ENCODE measurements around the gene MCRS1. TPM values are rescaled to one million over a fixed set of nuclear protein-coding genes. Genes with fewer than 3 reads are reported as not detected.
A peak's percentile ranks its signal among the peaks of the same experiment; 100 is the strongest.
"Not testable (repeated sequence)": the region's sequence is repeated elsewhere in the genome, so short reads cannot be mapped to it uniquely, and the experiment has no call there.

MCRS1 gene
- total RNA-seq, 1 experiment from 2014 or later, result 103 TPM

GRCh38 chr12:49534731-49535278, 33.1 kb downstream of the MCRS1 start:
- H3K27me3 Mint-ChIP-seq (ENCODE audit: low read depth), result peaks cover 60% of the 10 kb centered on the region
- Histone ChIP-seq H3K18ac (ENCODE audit: insufficient read length, low read depth, low read length) (no peak overlapping the region), H2BK12ac (ENCODE audit: insufficient read length, low read depth, low read length) (no peak overlapping the region), H2AFZ (ENCODE audit: low read length) (no peak overlapping the region), H3K23ac (ENCODE audit: insufficient read length, low read depth, low read length) (no peak overlapping the region), H3K9me3 (ENCODE audit: control insufficient read depth, low read depth, low read length) (no peaks in the 10 kb centered on the region), H3K23me2 (ENCODE audit: insufficient read length, low read depth, low read length, poor library complexity, severe bottlenecking) (peaks cover 10% of the 10 kb centered on the region), H2AK5ac (ENCODE audit: insufficient read length, low read length) (no peak overlapping the region), H3K56ac (ENCODE audit: insufficient read length, low read depth, low read length) (no peak overlapping the region), H3T11ph (ENCODE audit: low read length) (no peak overlapping the region), H3K4ac (ENCODE audit: low read depth, low read length) (no peak overlapping the region), H2BK120ac (ENCODE audit: low read depth, low read length, poor library complexity, severe bottlenecking) (no peak overlapping the region), H2BK5ac (ENCODE audit: insufficient read length, low read length) (no peak overlapping the region), H4K91ac (ENCODE audit: insufficient read length, low read depth, low read length) (no peak overlapping the region), H3K9ac (ENCODE audit: extremely low read depth, insufficient read length, low read length) (no peak overlapping the region), H3K79me1 (ENCODE audit: insufficient read depth, low read depth, low read length, poor library complexity, severe bottlenecking) (no peaks in the 10 kb centered on the region), H4K5ac (ENCODE audit: insufficient read length, low read depth, low read length) (no peak overlapping the region), H3K4me1 (ENCODE audit: insufficient read depth, low read length) (no peaks in the 10 kb centered on the region; the same call in 1 of the 2 replicates), H3K27ac (ENCODE audit: insufficient read length, low read depth, low read length) (no peak overlapping the region), H3K79me2 (ENCODE audit: insufficient read depth, low read length) (no peaks in the 10 kb centered on the region), H3K4me2 (ENCODE audit: insufficient read depth, insufficient read length, low read length) (no peak overlapping the region), H2BK15ac (ENCODE audit: low read depth, low read length) (no peak overlapping the region), H3K14ac (ENCODE audit: insufficient read depth, low read length) (no peak overlapping the region), H4K20me1 (ENCODE audit: control insufficient read depth, insufficient read depth, insufficient read length) (no peaks in the 10 kb centered on the region), H2BK20ac (ENCODE audit: low read depth, low read length, poor library complexity, severe bottlenecking) (no peak overlapping the region), H3K27me3 (ENCODE audit: insufficient read depth, low read length) (peaks cover 33% of the 10 kb centered on the region), H4K8ac (replicated peaks; ENCODE audit: insufficient read length, low read depth, low read length) (no peak overlapping the region)
- no CpG with 5 or more reads among the region's 13 CpGs for WGBS (ENCODE audit: extremely low coverage, insufficient read length, low lambda C conversion rate)
- H3K9me3 Mint-ChIP-seq, result no peaks in the 10 kb centered on the region; a peak in 1 of 5 replicates
- 0 out of 7 replicates have a peak, but pooled peaks cover 0 to 3% (median 0%) of the 10 kb centered on the region in 3 experiments for H3K36me3 Mint-ChIP-seq (ENCODE audit: insufficient read depth in 1 of 3, low read depth in 3 of 3)
- H3K4me1 Mint-ChIP-seq, result peaks cover 7 to 19% of the 10 kb centered on the region in 2 experiments; a peak in 3 of 4 replicates
- peak; percentile 30 for DNase-seq
- TF ChIP-seq CTCF (conservative IDR thresholded peaks at IDR 0.05), result no peak
- no peak overlapping the region for H3K4me3 Mint-ChIP-seq
- peak overlapping the region in 1 of 3 experiments; percentile 53; a peak in 1 of 7 replicates for H3K27ac Mint-ChIP-seq

- not testable (repeated sequence) for H3K14ac ChIP-seq (ENCODE audit: insufficient read depth, low read length); H3K9me3 Mint-ChIP-seq; H3K4ac ChIP-seq (ENCODE audit: low read depth, low read length); DNase-seq; H3K27ac Mint-ChIP-seq; H3K9ac ChIP-seq (ENCODE audit: extremely low read depth, insufficient read length, low read length); H2BK5ac ChIP-seq (ENCODE audit: insufficient read length, low read length); H3K27ac ChIP-seq (ENCODE audit: insufficient read length, low read depth, low read length); H2BK120ac ChIP-seq (ENCODE audit: low read depth, low read length, poor library complexity, severe bottlenecking); H3K56ac ChIP-seq (ENCODE audit: insufficient read length, low read depth, low read length); H4K5ac ChIP-seq (ENCODE audit: insufficient read length, low read depth, low read length); H4K8ac ChIP-seq (replicated peaks; ENCODE audit: insufficient read length, low read depth, low read length); H2AFZ ChIP-seq (ENCODE audit: low read length); H3T11ph ChIP-seq (ENCODE audit: low read length); H4K20me1 ChIP-seq (ENCODE audit: control insufficient read depth, insufficient read depth, insufficient read length); H3K79me1 ChIP-seq (ENCODE audit: insufficient read depth, low read depth, low read length, poor library complexity, severe bottlenecking); H2AK5ac ChIP-seq (ENCODE audit: insufficient read length, low read length); H3K4me2 ChIP-seq (ENCODE audit: insufficient read depth, insufficient read length, low read length); H4K91ac ChIP-seq (ENCODE audit: insufficient read length, low read depth, low read length); H3K4me1 ChIP-seq (ENCODE audit: insufficient read depth, low read length); H2BK15ac ChIP-seq (ENCODE audit: low read depth, low read length); H3K18ac ChIP-seq (ENCODE audit: insufficient read length, low read depth, low read length); H3K9me3 ChIP-seq (ENCODE audit: control insufficient read depth, low read depth, low read length); H2BK12ac ChIP-seq (ENCODE audit: insufficient read length, low read depth, low read length); H3K23ac ChIP-seq (ENCODE audit: insufficient read length, low read depth, low read length); H3K4me3 Mint-ChIP-seq; H3K79me2 ChIP-seq (ENCODE audit: insufficient read depth, low read length); H2BK20ac ChIP-seq (ENCODE audit: low read depth, low read length, poor library complexity, severe bottlenecking); H3K36me3 Mint-ChIP-seq (ENCODE audit: insufficient read depth in 1 of 3, low read depth in 3 of 3); H3K23me2 ChIP-seq (ENCODE audit: insufficient read length, low read depth, low read length, poor library complexity, severe bottlenecking)
- Mint-ChIP-seq H3K27me3 (ENCODE audit: low read depth) (peaks cover 54% of the 10 kb centered on the region), H3K4me1 (peaks cover 4 to 15% of the 10 kb centered on the region in 2 experiments; a peak in 3 of 4 replicates)
- no CpG with 5 or more reads among the region's 5 CpGs for WGBS (ENCODE audit: extremely low coverage, insufficient read length, low lambda C conversion rate)
- peaks cover 26% of the 10 kb centered on the region for H3K27me3 ChIP-seq (ENCODE audit: insufficient read depth, low read length)
Measured at GRCh38 chr12:49534122-49534521, 33.8 kb downstream of the MCRS1 start.

Measured in H9 (cell line).